Stimulated activated naive CD8-positive, alpha-beta T cell treated with anti-CD3 and anti-CD28 coated beads, Interleukin-15, amount 100 ng/mL, for 72 hours (primary cell): Measurements from ENCODE around the gene HOXA3.

ENCODE experiments used
- ATAC-seq: fragments of 150-1000 bp; cut with Tn5 transposase; 2 replicates; pipeline ENCODE4 v1.10.0; 2021; ENCODE audit warnings: mild to moderate bottlenecking, moderate library complexity
- DNase-seq, 2 donors: peaks; one replicate each; pipeline ENCODE4 v3.0.0; 2021 to 2022
- H3K27ac Mint-ChIP-seq, 2 donors: one replicate each; pipeline ENCODE4 v1.8.0; 2022; ENCODE audit warnings: mild to moderate bottlenecking in 2 of 2, mixed read lengths in 2 of 2, moderate library complexity in 2 of 2
- H3K27me3 Mint-ChIP-seq: one replicate; pipeline ENCODE4 v1.8.0; 2022; ENCODE audit warnings: mixed read lengths
- H3K4me1 Mint-ChIP-seq: one replicate; pipeline ENCODE4 v1.8.0; 2022; ENCODE audit warnings: mild to moderate bottlenecking, mixed read lengths
- H3K4me3 Mint-ChIP-seq, 2 donors: one replicate each; pipeline ENCODE4 v1.8.0; 2022; ENCODE audit warnings: mild to moderate bottlenecking in 2 of 2, mixed read lengths in 2 of 2, moderate library complexity in 1 of 2
- H3K9me3 Mint-ChIP-seq, 2 donors: one replicate each; pipeline ENCODE4 v1.8.0; 2022; ENCODE audit warnings: mixed read lengths in 2 of 2

HOXA3 gene

GRCh38 chr7:27098578-27099451 is 53.6 kb downstream of the HOXA3 start:
- DNase-seq (no peak), ATAC-seq (no peak)
- no peak overlapping the region for H3K27ac Mint-ChIP-seq
- peaks cover 59% of the 10 kb centered on the region for H3K4me1 Mint-ChIP-seq
- H3K27me3 Mint-ChIP-seq = peaks cover 92% of the 10 kb centered on the region
- peak overlapping the region; percentile 13 to 19 for H3K4me3 Mint-ChIP-seq
- H3K9me3 Mint-ChIP-seq = no peaks in the 10 kb centered on the region

GRCh38 chr7:27097686-27098577 is 54.5 kb downstream of the HOXA3 start:
- DNase-seq (no peak), ATAC-seq (no peak)
- Mint-ChIP-seq H3K27me3 (peaks cover 92% of the 10 kb centered on the region), H3K4me3 (peak overlapping the region; percentile 30 to 85), H3K27ac (no peak overlapping the region), H3K4me1 (peaks cover 56% of the 10 kb centered on the region), H3K9me3 (no peaks in the 10 kb centered on the region)

- H3K4me1 Mint-ChIP-seq = peaks cover 46% of the 10 kb centered on the region
- ATAC-seq = no peak
- peak overlapping the region; percentile 85 to 88 for H3K4me3 Mint-ChIP-seq
- no peaks in the 10 kb centered on the region for H3K9me3 Mint-ChIP-seq
- peaks cover 92% of the 10 kb centered on the region for H3K27me3 Mint-ChIP-seq
- no peak for DNase-seq
- H3K27ac Mint-ChIP-seq = no peak overlapping the region
Observed at GRCh38 chr7:27096768-27097514, 55.4 kb downstream of the HOXA3 start.

- ATAC-seq = peak; percentile 90
- Mint-ChIP-seq H3K27ac (peak within 1 kb of the TSS in 1 of 2 donors; percentile 69), H3K9me3 (no peaks in the 10 kb centered on the region), H3K27me3 (peaks cover 92% of the 10 kb centered on the region), H3K4me3 (peak within 1 kb of the TSS; percentile 85 to 88), H3K4me1 (peaks cover 42% of the 10 kb centered on the region)
- peak; percentile 71 to 82 for DNase-seq
Observed at GRCh38 chr7:27095897-27096767, 56.3 kb downstream of the HOXA3 start, which contains the start of gene HOXA1. TSS of gene HOXA1 (minus strand) at chr7:27096000. CDS start at chr7:27095912, 88 bp downstream.

- Mint-ChIP-seq H3K27me3 (peaks cover 92% of the 10 kb centered on the region), H3K4me1 (peaks cover 42% of the 10 kb centered on the region), H3K4me3 (peak overlapping the region; percentile 85 to 88), H3K27ac (peak overlapping the region in 1 of 2 donors; percentile 36), H3K9me3 (no peaks in the 10 kb centered on the region)
- ATAC-seq (peak; percentile 56), DNase-seq (peak in 1 of 2 donors; percentile 42)
Observed at GRCh38 chr7:27095050-27095896, 57.1 kb downstream of the HOXA3 start.

GRCh38 chr7:27094304-27095049 is 57.9 kb downstream of the HOXA3 start:
- Mint-ChIP-seq H3K4me1 (peaks cover 41% of the 10 kb centered on the region), H3K9me3 (no peaks in the 10 kb centered on the region), H3K27me3 (peaks cover 92% of the 10 kb centered on the region), H3K27ac (no peak overlapping the region), H3K4me3 (no peak overlapping the region)
- no peak for DNase-seq
- ATAC-seq = no peak

GRCh38 chr7:27093184-27093895 is 59.0 kb downstream of the HOXA3 start:
- Mint-ChIP-seq H3K27ac (no peak overlapping the region), H3K4me3 (no peak overlapping the region), H3K9me3 (no peaks in the 10 kb centered on the region), H3K4me1 (peaks cover 29% of the 10 kb centered on the region), H3K27me3 (peaks cover 92% of the 10 kb centered on the region)
- ATAC-seq (no peak), DNase-seq (no peak)

- peaks cover 92% of the 10 kb centered on the region for H3K27me3 Mint-ChIP-seq
- H3K4me3 Mint-ChIP-seq = no peak overlapping the region
- no peak overlapping the region for H3K27ac Mint-ChIP-seq
- DNase-seq (no peak), ATAC-seq (no peak)
- no peaks in the 10 kb centered on the region for H3K9me3 Mint-ChIP-seq
- peaks cover 29% of the 10 kb centered on the region for H3K4me1 Mint-ChIP-seq
Observed at GRCh38 chr7:27092819-27093110, 59.6 kb downstream of the HOXA3 start.

- Mint-ChIP-seq H3K27ac (no peak overlapping the region), H3K27me3 (peaks cover 92% of the 10 kb centered on the region), H3K4me1 (peaks cover 26% of the 10 kb centered on the region), H3K9me3 (no peaks in the 10 kb centered on the region), H3K4me3 (no peak overlapping the region)
- DNase-seq (no peak), ATAC-seq (no peak)
Observed at GRCh38 chr7:27091941-27092818, 60.2 kb downstream of the HOXA3 start.

GRCh38 chr7:27091105-27091504 is 61.3 kb downstream of the HOXA3 start:
- peaks cover 93% of the 10 kb centered on the region for H3K27me3 Mint-ChIP-seq
- H3K27ac Mint-ChIP-seq = no peak overlapping the region
- H3K4me3 Mint-ChIP-seq = no peak overlapping the region
- no peak for ATAC-seq
- no peak for DNase-seq
- H3K4me1 Mint-ChIP-seq = peaks cover 23% of the 10 kb centered on the region
- no peaks in the 10 kb centered on the region for H3K9me3 Mint-ChIP-seq

- Mint-ChIP-seq H3K4me1 (peaks cover 11% of the 10 kb centered on the region), H3K9me3 (no peaks in the 10 kb centered on the region), H3K4me3 (peak overlapping the region in 1 of 2 donors; percentile 68), H3K27me3 (peaks cover 65% of the 10 kb centered on the region), H3K27ac (peak overlapping the region in 1 of 2 donors; percentile 59)
- DNase-seq = no peak
- ATAC-seq = no peak
Observed at GRCh38 chr7:27088002-27088922, 64.1 kb downstream of the HOXA3 start.
